SH-SY5Y (cell line): Measurements from ENCODE around the gene TM9SF4.

Experiments used
- GATA2 ChIP-seq: IDR thresholded peaks from 2 replicates; pipeline ENCODE4 v1.6.1; 2011; ENCODE audit warnings: mild to moderate bottlenecking, low read depth, low read length
- GATA3 ChIP-seq: IDR thresholded peaks from 2 replicates; pipeline ENCODE4 v1.6.1; 2011; ENCODE audit warnings: low read depth, mild to moderate bottlenecking, low read length, moderate library complexity

TM9SF4 gene

DNA sequence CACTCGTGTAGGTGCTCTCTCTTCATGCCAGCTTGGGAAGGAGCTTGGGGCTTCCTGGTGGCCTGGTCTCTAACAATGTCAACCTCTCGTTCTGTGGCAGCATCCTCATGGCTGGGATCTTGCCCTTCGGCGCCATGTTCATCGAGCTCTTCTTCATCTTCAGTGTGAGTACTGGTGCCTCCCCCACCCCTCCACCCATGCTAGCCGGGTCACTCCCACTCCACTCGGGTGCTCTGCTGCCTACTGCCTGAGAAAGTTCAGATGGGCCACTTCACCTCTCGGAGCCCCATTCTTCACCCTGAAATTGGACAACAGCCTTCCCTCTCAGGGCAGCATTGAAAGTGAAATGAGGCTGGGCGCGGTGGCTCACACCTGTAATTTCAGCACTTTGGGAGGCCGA lies 48.8 kb downstream of the TM9SF4 start:
- TF ChIP-seq GATA3 (no peak), GATA2 (no peak)

DNA sequence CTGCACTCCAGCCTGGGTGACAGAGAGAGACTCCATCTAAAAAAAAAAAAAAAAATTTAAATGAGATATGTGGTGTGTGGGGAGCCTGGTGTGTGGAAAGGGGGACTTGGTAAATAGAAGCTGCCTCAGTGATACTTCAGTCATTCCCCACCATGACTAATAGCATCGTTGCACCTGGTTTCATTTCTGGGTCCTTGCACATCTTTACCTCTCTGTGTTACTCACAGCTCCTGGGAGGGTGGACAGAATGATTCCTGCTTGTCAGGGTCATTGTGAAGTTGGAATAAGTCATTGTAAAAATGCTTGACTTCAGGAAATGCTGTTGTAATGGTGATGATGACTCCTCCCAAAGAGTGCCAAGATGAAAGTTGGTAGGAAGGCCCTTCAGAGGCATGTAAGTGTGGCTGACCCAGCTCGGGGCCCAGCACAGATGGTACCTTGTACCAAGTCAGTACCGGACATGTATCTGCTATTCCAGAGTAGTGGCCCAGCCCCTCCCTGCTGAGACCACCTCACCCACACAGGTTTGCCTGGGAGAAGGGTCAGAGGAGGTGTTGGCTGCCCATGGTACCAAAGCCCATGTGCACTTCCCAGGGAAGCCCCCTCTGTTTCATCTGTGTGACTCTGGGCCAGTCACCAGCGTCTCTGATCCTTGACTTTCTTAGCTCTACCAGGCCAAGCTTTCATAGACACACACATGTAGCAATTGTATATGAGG lies 49.6 kb downstream of the TM9SF4 start:
- TF ChIP-seq GATA3: no peak
- no peak for TF ChIP-seq GATA2

DNA sequence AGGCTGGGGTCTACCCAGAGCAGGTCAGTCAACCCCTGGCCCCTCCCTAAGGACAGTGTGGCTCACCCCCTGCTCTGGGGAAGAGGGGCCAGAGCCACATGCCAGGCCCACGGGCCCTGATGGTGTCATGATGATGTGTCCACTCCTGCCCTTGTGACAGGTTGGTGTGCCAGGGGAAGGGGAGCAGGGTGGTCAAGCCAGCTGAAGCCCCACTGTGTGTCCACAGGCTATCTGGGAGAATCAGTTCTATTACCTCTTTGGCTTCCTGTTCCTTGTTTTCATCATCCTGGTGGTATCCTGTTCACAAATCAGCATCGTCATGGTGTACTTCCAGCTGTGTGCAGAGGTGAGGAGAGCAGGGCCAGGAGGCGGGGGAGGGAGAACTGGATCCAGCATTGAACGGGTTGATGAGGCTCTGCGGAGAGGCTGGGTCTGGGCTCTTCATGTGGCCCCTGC lies 50.3 kb downstream of the TM9SF4 start:
- no peak for TF ChIP-seq GATA2
- TF ChIP-seq GATA3: no peak

DNA sequence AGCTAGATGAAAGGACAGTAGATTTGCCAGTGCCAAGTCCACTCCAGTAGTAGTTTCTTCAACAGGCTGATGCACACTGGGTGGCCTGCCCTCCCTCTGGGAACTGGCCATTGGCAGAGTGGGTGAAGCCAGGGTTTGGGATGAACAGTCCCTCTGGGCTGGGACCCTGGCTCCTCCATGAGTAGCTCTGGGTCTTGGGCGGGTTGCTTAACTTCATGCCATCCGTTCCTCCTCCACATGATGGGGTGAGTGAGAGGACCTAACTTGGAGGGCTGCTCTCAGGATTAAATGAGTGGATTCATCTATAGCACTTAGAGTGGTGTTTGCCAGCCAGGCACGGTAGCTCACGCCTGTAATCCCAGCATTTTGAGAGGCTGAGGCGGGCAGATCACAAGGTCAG lies 50.8 kb downstream of the TM9SF4 start:
- TF ChIP-seq GATA3 (no peak), GATA2 (no peak)

DNA sequence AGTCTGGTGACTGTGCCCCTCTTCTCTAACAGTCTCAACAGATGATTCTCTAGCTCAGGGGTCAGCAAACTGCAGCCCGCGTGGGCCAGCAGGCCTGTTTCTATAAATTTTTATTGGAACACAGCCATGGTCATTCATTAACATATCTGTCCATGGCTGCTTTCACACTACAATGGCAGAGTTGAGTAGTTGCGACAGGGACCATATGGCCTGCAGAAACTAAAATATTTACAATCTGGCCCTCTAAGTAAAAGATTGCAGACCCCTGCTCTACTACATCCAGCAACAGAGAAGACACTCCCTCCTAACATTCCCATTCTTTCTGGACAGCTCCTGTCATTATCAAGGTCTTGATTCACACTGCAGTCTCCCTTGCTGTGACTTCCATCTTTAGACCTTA lies 52.8 kb downstream of the TM9SF4 start:
- TF ChIP-seq GATA2: no peak
- TF ChIP-seq GATA3: no peak

DNA sequence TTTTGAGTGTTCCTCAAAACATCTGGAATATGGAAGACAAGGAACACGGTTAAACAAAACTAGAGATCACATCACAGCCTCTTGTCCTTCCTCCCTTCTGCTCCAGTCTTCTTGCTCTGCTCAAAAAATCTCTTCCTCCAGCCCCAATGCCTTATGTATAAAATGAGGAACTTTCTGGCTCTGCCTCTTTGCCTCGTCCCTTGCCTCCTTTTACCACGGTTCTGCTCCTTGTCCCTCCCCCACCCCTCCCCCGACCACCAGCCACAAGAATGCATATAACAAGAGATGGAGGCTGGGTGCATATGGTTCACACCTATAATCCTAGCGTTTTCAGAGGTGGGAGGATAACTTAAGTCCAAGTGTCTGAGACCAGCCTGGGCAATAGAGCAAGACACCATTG lies 54.4 kb downstream of the TM9SF4 start:
- TF ChIP-seq GATA2: no peak
- TF ChIP-seq GATA3: no peak

DNA sequence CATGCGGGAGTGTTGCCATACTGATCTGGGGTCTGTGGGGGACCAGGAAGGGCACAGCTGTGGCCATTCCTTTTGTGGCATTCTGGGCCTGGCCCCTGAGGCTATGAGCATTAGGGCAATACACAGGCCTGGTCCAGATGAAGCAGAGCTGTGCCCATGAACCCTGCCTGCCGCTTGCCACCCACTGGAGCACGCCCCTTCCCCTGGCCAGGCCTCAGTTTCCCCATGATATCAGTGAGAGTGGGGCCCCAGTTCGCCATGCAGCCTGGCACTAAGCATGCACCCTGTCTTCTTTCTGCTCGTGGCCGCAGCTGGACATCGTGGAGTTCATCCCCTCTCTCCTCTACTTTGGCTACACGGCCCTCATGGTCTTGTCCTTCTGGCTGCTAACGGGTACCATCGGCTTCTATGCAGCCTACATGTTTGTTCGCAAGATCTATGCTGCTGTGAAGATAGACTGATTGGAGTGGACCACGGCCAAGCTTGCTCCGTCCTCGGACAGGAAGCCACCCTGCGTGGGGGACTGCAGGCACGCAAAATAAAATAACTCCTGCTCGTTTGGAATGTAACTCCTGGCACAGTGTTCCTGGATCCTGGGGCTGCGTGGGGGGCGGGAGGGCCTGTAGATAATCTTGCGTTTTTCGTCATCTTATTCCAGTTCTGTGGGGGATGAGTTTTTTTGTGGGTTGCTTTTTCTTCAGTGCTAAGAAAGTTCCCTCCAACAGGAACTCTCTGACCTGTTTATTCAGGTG lies 55.6 kb downstream of the TM9SF4 start:
- no peak for TF ChIP-seq GATA3
- no peak for TF ChIP-seq GATA2

DNA sequence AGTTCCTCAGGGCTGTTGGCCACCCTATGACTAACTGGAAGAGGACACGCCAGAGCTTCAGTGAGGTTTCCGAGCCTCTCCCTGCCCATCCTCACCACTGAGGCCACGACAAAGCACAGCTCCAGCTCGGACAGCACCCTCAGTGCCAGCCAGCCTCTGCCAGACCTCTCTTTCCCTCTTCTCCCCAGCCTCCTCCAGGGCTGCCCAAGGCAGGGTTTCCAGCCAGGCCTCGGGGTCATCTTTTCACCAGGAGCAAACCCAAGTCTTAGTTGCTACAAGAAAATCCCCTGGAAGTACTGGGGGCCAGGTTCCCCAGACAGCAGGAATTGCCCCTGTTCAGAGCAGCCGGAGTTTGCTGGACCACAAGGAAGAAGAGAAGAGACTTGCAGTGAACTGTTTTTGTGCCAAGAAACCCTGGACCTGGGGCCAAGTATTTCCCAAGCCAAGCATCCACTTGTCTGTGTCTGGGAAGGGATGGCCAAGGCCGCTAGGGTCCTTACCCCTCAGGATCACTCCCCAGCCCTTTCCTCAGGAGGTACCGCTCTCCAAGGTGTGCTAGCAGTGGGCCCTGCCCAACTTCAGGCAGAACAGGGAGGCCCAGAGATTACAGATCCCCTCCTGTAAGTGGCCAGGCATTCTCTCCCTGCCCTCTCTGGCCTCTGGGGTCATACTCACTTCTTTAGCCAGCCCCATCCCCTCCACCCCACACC lies 56.5 kb downstream of the TM9SF4 start:
- TF ChIP-seq GATA2 (no peak), GATA3 (no peak)

DNA sequence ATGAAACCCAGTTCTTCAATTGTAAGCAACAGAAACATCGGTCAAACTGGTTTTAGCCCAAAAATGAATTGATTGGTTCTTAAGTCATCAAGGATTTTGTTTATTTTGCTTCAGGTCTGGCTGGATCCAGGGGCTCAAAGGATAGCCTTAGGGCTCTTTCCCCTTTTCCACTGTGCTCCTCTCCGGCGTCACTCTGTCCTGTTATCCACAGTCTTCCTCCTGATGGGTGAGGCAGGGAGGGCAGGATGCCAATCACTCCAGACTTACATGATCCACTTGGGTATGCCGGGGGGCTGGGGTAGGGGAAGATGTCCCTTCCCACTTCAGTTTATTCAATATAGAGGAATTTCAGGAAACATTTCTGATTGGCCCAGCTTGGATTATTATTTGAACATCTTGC lies 58.0 kb downstream of the TM9SF4 start:
- no peak for TF ChIP-seq GATA2
- TF ChIP-seq GATA3: no peak

DNA sequence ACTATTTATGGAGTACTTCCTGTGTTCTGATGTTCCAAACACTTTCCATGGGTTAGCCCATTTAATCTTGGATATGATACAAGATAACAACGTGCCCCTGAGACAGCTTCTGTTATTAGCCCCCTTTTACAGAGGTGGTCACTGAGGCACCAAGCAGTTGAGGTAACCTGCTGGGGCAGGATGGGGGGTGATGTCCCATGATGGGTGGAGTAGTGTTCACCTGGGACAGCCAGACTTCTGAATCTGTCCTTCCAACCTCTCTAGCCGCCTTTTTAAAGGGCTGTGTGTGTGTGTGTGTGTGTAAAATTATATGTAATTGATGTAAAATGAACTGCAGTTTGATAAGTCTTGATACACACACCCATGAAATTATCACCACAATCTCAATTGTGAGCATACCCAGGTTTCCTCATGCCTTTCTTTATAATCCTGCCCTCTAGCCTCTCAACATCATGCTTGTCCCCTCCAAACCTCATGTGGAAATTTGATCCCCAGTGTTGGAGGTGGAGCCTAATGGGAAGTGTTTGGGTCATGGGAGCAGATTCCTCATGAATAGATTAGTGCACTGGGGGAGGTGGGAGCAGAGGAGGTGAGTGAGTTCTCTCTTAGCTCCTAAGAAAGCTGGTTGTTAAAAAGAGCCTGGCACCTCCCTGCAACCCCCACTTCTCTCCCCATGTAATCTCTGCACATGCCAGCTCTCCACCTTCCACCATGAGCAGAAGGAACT lies 58.8 kb downstream of the TM9SF4 start:
- TF ChIP-seq GATA2: no peak
- TF ChIP-seq GATA3: no peak

DNA sequence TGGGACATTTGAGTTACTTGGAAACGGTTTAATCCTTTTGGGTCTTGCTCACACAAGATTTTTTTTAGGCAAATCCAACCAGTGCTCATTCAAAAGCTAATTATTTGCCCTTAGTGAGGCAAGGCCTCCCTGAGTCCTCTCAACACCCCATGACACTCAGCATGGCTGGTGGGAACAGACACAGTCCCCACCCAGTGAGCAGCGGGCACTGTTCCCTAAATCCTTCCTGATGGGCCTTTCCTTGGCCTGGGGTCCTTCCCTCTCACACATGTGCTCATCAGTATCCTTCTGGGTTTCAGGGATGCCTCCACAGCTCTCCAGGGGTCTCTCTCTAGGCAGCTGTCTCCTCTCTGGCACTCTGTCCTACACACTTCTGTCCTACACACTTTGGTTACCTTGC lies 70.0 kb downstream of the TM9SF4 start:
- TF ChIP-seq GATA2 (no peak), GATA3 (no peak)

DNA sequence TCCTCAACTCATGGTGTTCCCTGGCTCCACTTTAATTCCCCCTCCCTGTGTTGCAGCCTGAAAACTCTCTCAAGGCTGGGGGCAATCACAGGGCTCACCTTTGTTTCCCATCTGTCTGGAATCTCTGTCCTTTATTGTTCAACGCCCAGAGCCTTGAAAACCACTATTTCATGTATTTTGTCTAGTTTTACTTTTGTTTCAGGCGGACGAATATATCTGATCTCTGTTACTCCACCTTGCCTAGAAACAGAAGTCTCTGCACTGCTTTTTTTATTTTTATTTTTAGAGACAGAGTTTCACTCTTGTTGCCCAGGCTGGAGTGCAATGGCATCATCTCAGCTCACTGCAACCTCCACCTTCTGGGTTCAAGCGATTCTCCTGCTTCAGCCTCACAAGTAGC lies 70.4 kb downstream of the TM9SF4 start:
- no peak for TF ChIP-seq GATA3
- TF ChIP-seq GATA2: no peak

DNA sequence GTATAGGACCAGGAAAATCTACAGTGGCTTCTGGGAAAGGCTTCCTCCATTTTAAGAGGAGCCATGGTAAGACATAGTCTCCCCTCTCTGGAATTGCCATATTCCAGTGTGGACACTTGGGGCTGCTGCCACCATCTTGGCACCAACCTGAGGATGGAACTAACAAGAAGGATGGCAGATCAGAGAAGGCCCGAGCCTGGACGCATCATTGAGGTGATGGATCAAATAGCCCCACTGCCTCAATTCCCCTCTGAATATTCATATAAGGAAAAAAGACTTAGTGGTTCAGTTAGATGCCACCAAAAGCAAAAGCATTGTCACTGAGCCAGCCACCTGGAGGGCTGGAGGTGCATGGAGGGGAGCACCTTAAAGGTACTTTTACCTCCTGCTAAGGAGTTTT lies 72.1 kb downstream of the TM9SF4 start:
- TF ChIP-seq GATA2: no peak
- TF ChIP-seq GATA3: no peak

DNA sequence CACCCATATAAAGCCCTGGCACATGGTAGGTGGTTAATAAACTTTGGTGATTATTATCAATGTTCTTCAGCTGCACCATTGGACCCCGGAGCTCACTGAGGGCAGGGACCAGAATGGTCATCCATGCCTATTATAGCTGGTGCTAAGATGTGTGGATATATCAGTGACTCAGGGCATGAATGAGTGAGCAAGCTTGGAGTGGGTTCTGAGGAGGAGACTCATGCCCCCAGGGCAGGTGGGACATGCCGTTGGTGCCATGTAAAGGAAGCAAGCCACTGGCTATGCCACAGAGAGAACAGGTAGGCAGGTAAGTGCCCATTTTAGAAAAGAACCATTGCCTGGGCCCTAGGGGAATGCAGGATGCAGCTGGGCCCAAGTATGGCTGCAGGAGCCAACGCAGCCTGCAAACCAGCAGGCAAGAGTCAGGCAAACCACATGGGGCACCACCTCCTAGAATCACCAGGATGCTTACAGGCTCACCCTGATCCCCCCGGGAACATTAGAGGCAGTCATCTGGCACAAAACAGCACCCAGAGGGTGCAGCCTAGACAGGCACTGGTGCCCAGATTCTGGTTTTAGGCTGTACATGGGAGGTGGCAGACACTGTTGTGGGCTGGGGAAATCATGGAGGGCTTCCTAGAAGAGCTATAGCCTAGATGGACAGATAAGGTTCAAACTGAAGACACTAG lies 74.6 kb downstream of the TM9SF4 start:
- TF ChIP-seq GATA3: no peak
- no peak for TF ChIP-seq GATA2
